Prostate gland (tissue), 2 donors: ENCODE results near the gene MRGPRD.

Source experiments
- POLR2AphosphoS5 ChIP-seq: sonication (generic); formaldehyde crosslinking; IDR thresholded peaks from one replicate; pipeline ENCODE4 v1.6.1; 2017; ENCODE audit warnings: antibody characterized with exemption
- TF ChIP-seq, protein P1 (sequence below), 4 experiments: fragments of 200-600 bp in 2 of 4; fragments of 450-650 bp in 2 of 4; sonication (generic) in 2 of 4; IDR thresholded peaks; 1 replicate in 3 of 4; 2 replicates in 1 of 4; pipeline ENCODE4 v1.5.1; 2016 to 2019; ENCODE audit warnings: antibody characterized with exemption in 4 of 4, mild to moderate bottlenecking in 2 of 4, moderate library complexity in 2 of 4

DNA sequence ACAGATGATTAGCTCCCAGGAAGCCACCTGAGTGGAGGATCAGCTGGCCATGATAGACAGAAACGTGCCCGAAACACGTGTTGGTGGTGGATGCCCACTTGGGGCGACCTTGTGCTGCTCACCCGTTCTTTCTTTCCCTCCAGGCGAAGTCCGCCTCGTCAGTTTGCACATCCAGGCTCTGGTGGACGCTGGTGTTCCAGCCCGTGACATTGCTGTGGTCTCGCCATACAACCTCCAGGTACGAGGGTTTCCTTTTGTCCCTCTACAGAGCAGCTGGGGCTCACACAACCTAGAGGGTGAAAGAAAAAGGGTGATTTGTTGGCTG lies 46.5 kb downstream of the MRGPRD start:
- no peak for TF ChIP-seq POLR2AphosphoS5
- TF ChIP-seq, protein P1, sequence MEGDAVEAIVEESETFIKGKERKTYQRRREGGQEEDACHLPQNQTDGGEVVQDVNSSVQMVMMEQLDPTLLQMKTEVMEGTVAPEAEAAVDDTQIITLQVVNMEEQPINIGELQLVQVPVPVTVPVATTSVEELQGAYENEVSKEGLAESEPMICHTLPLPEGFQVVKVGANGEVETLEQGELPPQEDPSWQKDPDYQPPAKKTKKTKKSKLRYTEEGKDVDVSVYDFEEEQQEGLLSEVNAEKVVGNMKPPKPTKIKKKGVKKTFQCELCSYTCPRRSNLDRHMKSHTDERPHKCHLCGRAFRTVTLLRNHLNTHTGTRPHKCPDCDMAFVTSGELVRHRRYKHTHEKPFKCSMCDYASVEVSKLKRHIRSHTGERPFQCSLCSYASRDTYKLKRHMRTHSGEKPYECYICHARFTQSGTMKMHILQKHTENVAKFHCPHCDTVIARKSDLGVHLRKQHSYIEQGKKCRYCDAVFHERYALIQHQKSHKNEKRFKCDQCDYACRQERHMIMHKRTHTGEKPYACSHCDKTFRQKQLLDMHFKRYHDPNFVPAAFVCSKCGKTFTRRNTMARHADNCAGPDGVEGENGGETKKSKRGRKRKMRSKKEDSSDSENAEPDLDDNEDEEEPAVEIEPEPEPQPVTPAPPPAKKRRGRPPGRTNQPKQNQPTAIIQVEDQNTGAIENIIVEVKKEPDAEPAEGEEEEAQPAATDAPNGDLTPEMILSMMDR (IDR thresholded peaks at IDR 0.05) = no peak
